CD4-positive, alpha-beta T cell treated with Interleukin-6 for 4 hours (primary cell): ENCODE measurements around the gene VWF.

ENCODE experiments used
- DNase-seq: peaks from one replicate; pipeline ENCODE4 v3.0.0-alpha.2; 2020; ENCODE audit warnings: mixed read lengths

VWF gene

GRCh38 chr12:6099316-6099715 lies 25.2 kb downstream of the VWF start:
- no peak for DNase-seq

- no peak for DNase-seq
Measured at GRCh38 chr12:6097411-6097810, 27.1 kb downstream of the VWF start.

GRCh38 chr12:6096527-6096926 lies 27.9 kb downstream of the VWF start:
- DNase-seq: no peak

GRCh38 chr12:6095269-6095668 lies 29.2 kb downstream of the VWF start:
- no peak for DNase-seq

GRCh38 chr12:6093764-6094163 lies 30.7 kb downstream of the VWF start:
- no peak for DNase-seq

GRCh38 chr12:6092784-6093722 lies 31.4 kb downstream of the VWF start:
- DNase-seq: no peak

- no peak for DNase-seq
Measured at GRCh38 chr12:6091786-6092566, 32.5 kb downstream of the VWF start.

GRCh38 chr12:6090803-6091202 lies 33.7 kb downstream of the VWF start:
- no peak for DNase-seq

GRCh38 chr12:6088921-6089747 lies 35.3 kb downstream of the VWF start:
- no peak for DNase-seq

- no peak for DNase-seq
Measured at GRCh38 chr12:6086316-6086715, 38.2 kb downstream of the VWF start.

GRCh38 chr12:6085841-6086240 lies 38.6 kb downstream of the VWF start:
- no peak for DNase-seq

- no peak for DNase-seq
Measured at GRCh38 chr12:6084969-6085450, 39.5 kb downstream of the VWF start.

GRCh38 chr12:6084261-6084968 lies 40.1 kb downstream of the VWF start:
- no peak for DNase-seq

- no peak for DNase-seq
Measured at GRCh38 chr12:6083601-6084000, 40.9 kb downstream of the VWF start.

- no peak for DNase-seq
Measured at GRCh38 chr12:6082613-6083012, 41.9 kb downstream of the VWF start.

- no peak for DNase-seq
Measured at GRCh38 chr12:6080149-6081045, 44.1 kb downstream of the VWF start.

GRCh38 chr12:6078398-6079096 lies 45.9 kb downstream of the VWF start:
- DNase-seq: no peak

GRCh38 chr12:6077692-6078083 lies 46.8 kb downstream of the VWF start:
- no peak for DNase-seq

- DNase-seq: no peak
Measured at GRCh38 chr12:6076776-6077691, 47.4 kb downstream of the VWF start.
